ENCODE results near the gene BEND6. TPM values are rescaled to one million over a fixed set of nuclear protein-coding genes. Genes with fewer than 3 reads are reported as not detected.
"Not testable (repeated sequence)": the region's sequence is repeated elsewhere in the genome, so short reads cannot be mapped to it uniquely, and the experiment has no call there.

BEND6 gene
- total RNA-seq, 3 donors from 2014 or later (not counting 1 experiment from before 2014, with no cell fraction given): not detected

DNA sequence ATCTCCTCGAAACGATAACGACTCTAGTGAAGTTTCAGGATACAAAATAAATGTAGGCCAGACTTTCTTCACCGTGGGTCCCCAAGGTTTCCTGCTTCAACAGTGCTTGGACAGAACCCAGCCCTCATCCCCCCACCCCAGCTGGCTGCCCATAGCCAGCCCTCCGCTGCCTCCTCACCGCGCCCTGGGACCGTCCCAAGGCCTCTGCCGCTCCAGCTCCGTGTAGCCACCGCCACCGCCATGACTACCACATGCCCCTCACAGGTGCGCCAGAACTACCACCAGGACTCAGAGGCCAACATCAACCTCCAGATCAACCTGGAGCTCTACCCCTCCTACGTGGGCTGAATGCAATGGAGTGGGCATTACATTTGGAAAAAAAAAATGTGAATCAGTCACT is 49.4 kb downstream of the BEND6 start:
- Mint-ChIP-seq H3K4me3 (no peak overlapping the region), H3K27ac (no peak overlapping the region), H3K36me3 (no peaks in the 10 kb centered on the region), H3K9me3 (no peaks in the 10 kb centered on the region), H3K4me1 (no peaks in the 10 kb centered on the region), H3K27me3 (ENCODE audit: low read depth in 2 of 2) (peaks cover 0 to 26% of the 10 kb centered on the region in 2 donors)
- H3K27me3 ChIP-seq (ENCODE audit: control insufficient read depth, insufficient read depth, low read length): no peaks in the 10 kb centered on the region
- H3K27ac ChIP-seq (ENCODE audit: low read length): no peak overlapping the region
- DNase-seq (no peak), ATAC-seq (no peak)
- H3K4me1 ChIP-seq (ENCODE audit: control insufficient read depth, insufficient read depth, low read length): no peaks in the 10 kb centered on the region
- H3K9me3 ChIP-seq (ENCODE audit: control insufficient read depth, insufficient read depth, low read length): peaks cover under 1% of the 10 kb centered on the region
- TF ChIP-seq, protein P1, sequence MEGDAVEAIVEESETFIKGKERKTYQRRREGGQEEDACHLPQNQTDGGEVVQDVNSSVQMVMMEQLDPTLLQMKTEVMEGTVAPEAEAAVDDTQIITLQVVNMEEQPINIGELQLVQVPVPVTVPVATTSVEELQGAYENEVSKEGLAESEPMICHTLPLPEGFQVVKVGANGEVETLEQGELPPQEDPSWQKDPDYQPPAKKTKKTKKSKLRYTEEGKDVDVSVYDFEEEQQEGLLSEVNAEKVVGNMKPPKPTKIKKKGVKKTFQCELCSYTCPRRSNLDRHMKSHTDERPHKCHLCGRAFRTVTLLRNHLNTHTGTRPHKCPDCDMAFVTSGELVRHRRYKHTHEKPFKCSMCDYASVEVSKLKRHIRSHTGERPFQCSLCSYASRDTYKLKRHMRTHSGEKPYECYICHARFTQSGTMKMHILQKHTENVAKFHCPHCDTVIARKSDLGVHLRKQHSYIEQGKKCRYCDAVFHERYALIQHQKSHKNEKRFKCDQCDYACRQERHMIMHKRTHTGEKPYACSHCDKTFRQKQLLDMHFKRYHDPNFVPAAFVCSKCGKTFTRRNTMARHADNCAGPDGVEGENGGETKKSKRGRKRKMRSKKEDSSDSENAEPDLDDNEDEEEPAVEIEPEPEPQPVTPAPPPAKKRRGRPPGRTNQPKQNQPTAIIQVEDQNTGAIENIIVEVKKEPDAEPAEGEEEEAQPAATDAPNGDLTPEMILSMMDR (IDR thresholded peaks at IDR 0.05): no peak
- 97% methylated on average over 13 of the region's 14 CpGs for WGBS (ENCODE audit: insufficient coverage)
- H3K36me3 ChIP-seq (ENCODE audit: control insufficient read depth, insufficient read depth, low read length): no peaks in the 10 kb centered on the region
- intact Hi-C loops (cut with micrococcal nuclease): no loop called here
- H3K4me3 ChIP-seq (ENCODE audit: low read length): no peak overlapping the region

DNA sequence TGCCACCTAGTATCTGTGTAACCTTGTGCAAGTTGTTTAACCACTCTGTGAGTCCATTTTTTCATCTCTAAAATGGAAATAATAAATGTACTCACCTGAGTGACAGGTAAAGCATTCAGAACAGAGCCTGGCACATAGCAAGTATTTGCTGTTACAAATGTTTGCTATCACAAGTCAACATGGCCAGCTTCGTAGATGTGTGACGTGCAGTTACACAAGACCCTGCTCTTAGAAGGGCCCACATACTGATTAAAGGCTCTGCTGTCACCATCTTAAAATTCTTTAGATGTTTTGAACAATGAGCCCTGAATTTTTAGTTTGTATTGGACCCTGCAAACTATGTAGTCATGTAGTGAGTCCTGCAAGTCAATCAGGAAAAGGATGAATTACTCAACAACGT is 51.2 kb downstream of the BEND6 start:
- no peak for ATAC-seq
- Histone ChIP-seq H3K4me3 (ENCODE audit: low read length) (no peak overlapping the region), H3K9me3 (ENCODE audit: control insufficient read depth, insufficient read depth, low read length) (no peaks in the 10 kb centered on the region), H3K27ac (ENCODE audit: low read length) (no peak overlapping the region), H3K4me1 (ENCODE audit: control insufficient read depth, insufficient read depth, low read length) (no peaks in the 10 kb centered on the region), H3K36me3 (ENCODE audit: control insufficient read depth, insufficient read depth, low read length) (no peaks in the 10 kb centered on the region), H3K27me3 (ENCODE audit: control insufficient read depth, insufficient read depth, low read length) (no peaks in the 10 kb centered on the region)
- intact Hi-C loops (cut with micrococcal nuclease): no loop called here
- Mint-ChIP-seq H3K36me3 (no peaks in the 10 kb centered on the region), H3K27me3 (ENCODE audit: low read depth in 2 of 2) (peaks cover 0 to 31% of the 10 kb centered on the region in 2 donors), H3K9me3 (no peaks in the 10 kb centered on the region), H3K4me3 (no peak overlapping the region), H3K27ac (no peak overlapping the region), H3K4me1 (no peaks in the 10 kb centered on the region)
- 86% methylated on average over 2 of the region's 3 CpGs for WGBS (ENCODE audit: insufficient coverage)
- TF ChIP-seq, protein P1 (IDR thresholded peaks at IDR 0.05): no peak
- DNase-seq: no peak

DNA sequence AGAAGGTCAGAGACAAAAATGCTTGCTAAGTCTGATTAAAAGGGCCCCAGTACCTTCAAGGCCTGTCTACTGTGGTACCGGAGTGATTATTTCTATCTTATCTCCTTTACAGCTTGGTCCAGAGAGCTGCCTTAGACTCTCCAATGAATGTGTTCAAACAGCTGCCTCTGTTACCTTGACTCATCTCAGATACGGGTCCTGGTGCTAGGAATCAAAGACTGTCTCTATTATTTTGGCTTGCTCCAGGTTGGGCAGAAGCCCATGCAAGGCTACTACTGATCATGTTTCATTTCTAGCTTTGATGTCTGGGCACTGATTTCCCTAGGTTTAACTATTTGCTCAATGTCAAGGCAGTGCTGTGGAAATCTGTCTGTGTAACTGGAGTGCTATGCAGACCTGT is 53.2 kb downstream of the BEND6 start:
- H3K4me3 ChIP-seq (ENCODE audit: low read length); H3K27ac Mint-ChIP-seq; H3K27ac ChIP-seq (ENCODE audit: low read length); H3K36me3 Mint-ChIP-seq; H3K9me3 Mint-ChIP-seq; H3K4me1 ChIP-seq (ENCODE audit: control insufficient read depth, insufficient read depth, low read length); intact Hi-C loops (cut with micrococcal nuclease); H3K9me3 ChIP-seq (ENCODE audit: control insufficient read depth, insufficient read depth, low read length); DNase-seq; H3K36me3 ChIP-seq (ENCODE audit: control insufficient read depth, insufficient read depth, low read length); H3K4me1 Mint-ChIP-seq; H3K4me3 Mint-ChIP-seq; H3K27me3 ChIP-seq (ENCODE audit: control insufficient read depth, insufficient read depth, low read length); ATAC-seq: not testable (repeated sequence)
- WGBS (ENCODE audit: insufficient coverage): 98% methylated on average over 2 of the region's 2 CpGs
- peaks cover 0 to 16% of the 10 kb centered on the region in 2 donors for H3K27me3 Mint-ChIP-seq (ENCODE audit: low read depth in 2 of 2)

DNA sequence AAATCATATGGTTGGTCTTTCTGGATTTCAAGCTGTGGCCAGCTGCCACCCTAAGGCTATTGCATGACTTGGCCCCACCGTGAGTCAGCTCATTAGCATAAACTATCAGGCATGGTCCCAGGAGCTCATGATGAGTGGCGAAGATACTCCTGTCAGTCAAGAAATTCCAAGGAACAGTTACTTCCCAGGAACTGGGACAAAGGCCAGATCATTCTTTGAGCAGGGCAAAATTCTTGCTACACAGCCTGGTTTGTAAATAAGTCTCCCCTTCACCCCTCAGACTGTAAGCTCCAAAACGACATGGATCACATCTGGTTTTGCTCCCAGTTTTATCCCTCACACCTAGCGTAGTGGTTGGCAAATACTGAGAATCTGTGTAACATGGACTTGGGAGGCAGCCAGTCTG is 58.6 kb downstream of the BEND6 start:
- ATAC-seq: no peak
- Mint-ChIP-seq H3K27ac (no peak overlapping the region), H3K9me3 (no peaks in the 10 kb centered on the region), H3K4me1 (no peaks in the 10 kb centered on the region), H3K4me3 (no peak overlapping the region), H3K27me3 (ENCODE audit: low read depth in 2 of 2) (peaks cover 5 to 12% of the 10 kb centered on the region in 2 donors), H3K36me3 (no peaks in the 10 kb centered on the region)
- Histone ChIP-seq H3K27ac (ENCODE audit: low read length) (no peak overlapping the region), H3K4me1 (ENCODE audit: control insufficient read depth, insufficient read depth, low read length) (no peaks in the 10 kb centered on the region), H3K4me3 (ENCODE audit: low read length) (no peak overlapping the region), H3K27me3 (ENCODE audit: control insufficient read depth, insufficient read depth, low read length) (no peaks in the 10 kb centered on the region), H3K36me3 (ENCODE audit: control insufficient read depth, insufficient read depth, low read length) (no peaks in the 10 kb centered on the region), H3K9me3 (ENCODE audit: control insufficient read depth, insufficient read depth, low read length) (no peaks in the 10 kb centered on the region)
- no peak for DNase-seq
- TF ChIP-seq, protein P1 (IDR thresholded peaks at IDR 0.05): no peak
- intact Hi-C loops (cut with micrococcal nuclease): no loop called here
- WGBS (ENCODE audit: insufficient coverage): 74% methylated on average over 4 of the region's 4 CpGs

All from natural killer cell (primary cell).